ENCODE measurements around the gene CTDP1. TPM values are rescaled to one million over a fixed set of nuclear protein-coding genes. Genes with fewer than 3 reads are reported as not detected.
"Not testable (repeated sequence)": the region's sequence is repeated elsewhere in the genome, so short reads cannot be mapped to it uniquely, and the experiment has no call there.

The CTDP1 gene
- total RNA-seq, 2 experiments from 2014 or later = 28.0 to 29.1 TPM

- Mint-ChIP-seq H3K27ac (no peak overlapping the region), H3K27me3 (ENCODE audit: low read depth) (no peaks in the 10 kb centered on the region), H3K4me1 (ENCODE audit: low read depth) (no peaks in the 10 kb centered on the region), H3K36me3 (ENCODE audit: low read depth) (peaks cover 34% of the 10 kb centered on the region), H3K9me3 (peaks cover 3% of the 10 kb centered on the region), H3K4me3 (no peak overlapping the region)
- intact Hi-C loops (cut with micrococcal nuclease) = no loop called here
- CTCF ChIA-PET = interaction anchor here (0.5 kb wide), 1 partner anchor 94 kb away, joined by 4 read pairs; no protein-coding TSS in a partner anchor
- DNase-seq = no peak
These were observed 35.1 kb downstream of the CTDP1 start for GRCh38 chr18:79714531-79715240.

GRCh38 chr18:79715280-79715679 lies 35.7 kb downstream of the CTDP1 start:
- Mint-ChIP-seq H3K4me1 (ENCODE audit: low read depth) (no peaks in the 10 kb centered on the region), H3K27ac (no peak overlapping the region), H3K36me3 (ENCODE audit: low read depth) (peaks cover 40% of the 10 kb centered on the region), H3K4me3 (no peak overlapping the region), H3K27me3 (ENCODE audit: low read depth) (no peaks in the 10 kb centered on the region), H3K9me3 (peaks cover 3% of the 10 kb centered on the region)
- CTCF ChIA-PET = no interaction called here
- no peak for DNase-seq
- intact Hi-C loops (cut with micrococcal nuclease) = no loop called here

- Mint-ChIP-seq H3K9me3 (peaks cover 3% of the 10 kb centered on the region), H3K4me1 (ENCODE audit: low read depth) (peaks cover 2% of the 10 kb centered on the region), H3K36me3 (ENCODE audit: low read depth) (peaks cover 49% of the 10 kb centered on the region), H3K27ac (no peak overlapping the region), H3K4me3 (no peak overlapping the region), H3K27me3 (ENCODE audit: low read depth) (no peaks in the 10 kb centered on the region)
- CTCF ChIA-PET = no interaction called here
- DNase-seq = no peak
- intact Hi-C loops (cut with micrococcal nuclease) = no loop called here
These were observed 37.5 kb downstream of the CTDP1 start for GRCh38 chr18:79717059-79717458.

GRCh38 chr18:79717555-79718074 lies 38.0 kb downstream of the CTDP1 start:
- Mint-ChIP-seq H3K4me1 (ENCODE audit: low read depth) (peaks cover 2% of the 10 kb centered on the region), H3K27me3 (ENCODE audit: low read depth) (no peaks in the 10 kb centered on the region), H3K4me3 (no peak overlapping the region), H3K36me3 (ENCODE audit: low read depth) (peaks cover 49% of the 10 kb centered on the region), H3K9me3 (peaks cover 3% of the 10 kb centered on the region), H3K27ac (no peak overlapping the region)
- intact Hi-C loops (cut with micrococcal nuclease) = no loop called here
- DNase-seq = no peak
- CTCF ChIA-PET = no interaction called here

- H3K4me3 Mint-ChIP-seq = no peak overlapping the region
- CTCF ChIA-PET = no interaction called here
- peaks cover 2% of the 10 kb centered on the region for H3K4me1 Mint-ChIP-seq (ENCODE audit: low read depth)
- peaks cover 50% of the 10 kb centered on the region for H3K36me3 Mint-ChIP-seq (ENCODE audit: low read depth)
- intact Hi-C loops (cut with micrococcal nuclease) = no loop called here
- H3K27ac Mint-ChIP-seq = no peak overlapping the region
- no peaks in the 10 kb centered on the region for H3K27me3 Mint-ChIP-seq (ENCODE audit: low read depth)
- H3K9me3 Mint-ChIP-seq = peaks cover 3% of the 10 kb centered on the region
- no peak for DNase-seq
These were observed 38.5 kb downstream of the CTDP1 start for GRCh38 chr18:79718126-79718525.

- Mint-ChIP-seq H3K4me3 (no peak overlapping the region), H3K4me1 (ENCODE audit: low read depth) (peaks cover 2% of the 10 kb centered on the region), H3K27me3 (ENCODE audit: low read depth) (no peaks in the 10 kb centered on the region), H3K27ac (no peak overlapping the region), H3K9me3 (peaks cover 3% of the 10 kb centered on the region), H3K36me3 (ENCODE audit: low read depth) (peaks cover 51% of the 10 kb centered on the region)
- DNase-seq = no peak
- intact Hi-C loops (cut with micrococcal nuclease) = no loop called here
- CTCF ChIA-PET = no interaction called here
These were observed 39.4 kb downstream of the CTDP1 start for GRCh38 chr18:79718878-79719477.

- H3K4me1 Mint-ChIP-seq (ENCODE audit: low read depth); CTCF ChIA-PET; H3K4me3 Mint-ChIP-seq; H3K9me3 Mint-ChIP-seq; DNase-seq; intact Hi-C loops (cut with micrococcal nuclease); H3K27me3 Mint-ChIP-seq (ENCODE audit: low read depth): not testable (repeated sequence)
- Mint-ChIP-seq H3K27ac (peak overlapping the region; percentile 30), H3K36me3 (ENCODE audit: low read depth) (peaks cover 59% of the 10 kb centered on the region)
These were observed 40.1 kb downstream of the CTDP1 start for GRCh38 chr18:79719478-79720358.

- peak; percentile 26 for DNase-seq
- peaks cover 3% of the 10 kb centered on the region for H3K9me3 Mint-ChIP-seq
- CTCF ChIA-PET = no interaction called here
- H3K27me3 Mint-ChIP-seq (ENCODE audit: low read depth) = no peaks in the 10 kb centered on the region
- H3K4me3 Mint-ChIP-seq = no peak overlapping the region
- H3K36me3 Mint-ChIP-seq (ENCODE audit: low read depth) = peaks cover 63% of the 10 kb centered on the region
- peaks cover 2% of the 10 kb centered on the region for H3K4me1 Mint-ChIP-seq (ENCODE audit: low read depth)
- no peak overlapping the region for H3K27ac Mint-ChIP-seq
- intact Hi-C loops (cut with micrococcal nuclease) = no loop called here
These were observed 40.7 kb downstream of the CTDP1 start for GRCh38 chr18:79720359-79720733.

- DNase-seq = no peak
- Mint-ChIP-seq H3K4me3 (no peak overlapping the region), H3K4me1 (ENCODE audit: low read depth) (peaks cover 2% of the 10 kb centered on the region), H3K27me3 (ENCODE audit: low read depth) (no peaks in the 10 kb centered on the region), H3K36me3 (ENCODE audit: low read depth) (peaks cover 80% of the 10 kb centered on the region), H3K9me3 (peaks cover 6% of the 10 kb centered on the region), H3K27ac (no peak overlapping the region)
- intact Hi-C loops (cut with micrococcal nuclease) = no loop called here
- CTCF ChIA-PET = no interaction called here
These were observed 43.4 kb downstream of the CTDP1 start for GRCh38 chr18:79723036-79723435.

GRCh38 chr18:79723628-79724027 lies 44.0 kb downstream of the CTDP1 start:
- DNase-seq = no peak
- Mint-ChIP-seq H3K4me1 (ENCODE audit: low read depth) (peaks cover 2% of the 10 kb centered on the region), H3K36me3 (ENCODE audit: low read depth) (peaks cover 80% of the 10 kb centered on the region), H3K4me3 (no peak overlapping the region), H3K27me3 (ENCODE audit: low read depth) (no peaks in the 10 kb centered on the region), H3K9me3 (peaks cover 6% of the 10 kb centered on the region), H3K27ac (no peak overlapping the region)
- CTCF ChIA-PET = no interaction called here
- intact Hi-C loops (cut with micrococcal nuclease) = no loop called here

GRCh38 chr18:79724299-79725080 lies 44.9 kb downstream of the CTDP1 start:
- Mint-ChIP-seq H3K27ac (no peak overlapping the region), H3K4me1 (ENCODE audit: low read depth) (peaks cover 2% of the 10 kb centered on the region), H3K27me3 (ENCODE audit: low read depth) (no peaks in the 10 kb centered on the region), H3K9me3 (peaks cover 3% of the 10 kb centered on the region), H3K36me3 (ENCODE audit: low read depth) (peaks cover 80% of the 10 kb centered on the region), H3K4me3 (no peak overlapping the region)
- CTCF ChIA-PET = no interaction called here
- DNase-seq = no peak
- intact Hi-C loops (cut with micrococcal nuclease) = no loop called here

- H3K36me3 Mint-ChIP-seq (ENCODE audit: low read depth) = peaks cover 80% of the 10 kb centered on the region
- no peak for DNase-seq
- intact Hi-C loops (cut with micrococcal nuclease) = no loop called here
- peaks cover 2% of the 10 kb centered on the region for H3K4me1 Mint-ChIP-seq (ENCODE audit: low read depth)
- H3K4me3 Mint-ChIP-seq = no peak overlapping the region
- CTCF ChIA-PET = no interaction called here
- H3K27ac Mint-ChIP-seq = no peak overlapping the region
- H3K27me3 Mint-ChIP-seq (ENCODE audit: low read depth) = no peaks in the 10 kb centered on the region
- peaks cover 3% of the 10 kb centered on the region for H3K9me3 Mint-ChIP-seq
These were observed 45.9 kb downstream of the CTDP1 start for GRCh38 chr18:79725486-79725885.

All from activated naive CD4-positive, alpha-beta T cell treated with anti-CD3 and anti-CD28 coated beads for 36 hours (primary cell).